Stimulated activated CD4-positive, alpha-beta T cell treated with anti-CD3 and anti-CD28 coated beads, Interleukin-4, amount 100 ng/mL, for 24 hours (primary cell): ENCODE data around the gene BCL2.
"Not testable (repeated sequence)": the region's sequence is repeated elsewhere in the genome, so short reads cannot be mapped to it uniquely, and the experiment has no call there.

Source experiments
- DNase-seq: peaks from one replicate; pipeline ENCODE4 v3.0.0-alpha.2; 2020

The BCL2 gene

GRCh38 chr18:63319383-63320122, at the start of gene BCL2:
BCL2 (minus strand) TSS chr18:63319769.
- DNase-seq, result peak; percentile 42

- DNase-seq, result no peak
These were observed 49.0 kb upstream of the BCL2 start for GRCh38 chr18:63368611-63369010.

- peak; percentile 81 for DNase-seq
These were observed 47.7 kb upstream of the BCL2 start, which contains the start of gene KDSR for GRCh38 chr18:63367053-63367953. KDSR (minus strand) TSS chr18:63367206; CDS start chr18:63367118, 88 bp downstream.

DNA sequence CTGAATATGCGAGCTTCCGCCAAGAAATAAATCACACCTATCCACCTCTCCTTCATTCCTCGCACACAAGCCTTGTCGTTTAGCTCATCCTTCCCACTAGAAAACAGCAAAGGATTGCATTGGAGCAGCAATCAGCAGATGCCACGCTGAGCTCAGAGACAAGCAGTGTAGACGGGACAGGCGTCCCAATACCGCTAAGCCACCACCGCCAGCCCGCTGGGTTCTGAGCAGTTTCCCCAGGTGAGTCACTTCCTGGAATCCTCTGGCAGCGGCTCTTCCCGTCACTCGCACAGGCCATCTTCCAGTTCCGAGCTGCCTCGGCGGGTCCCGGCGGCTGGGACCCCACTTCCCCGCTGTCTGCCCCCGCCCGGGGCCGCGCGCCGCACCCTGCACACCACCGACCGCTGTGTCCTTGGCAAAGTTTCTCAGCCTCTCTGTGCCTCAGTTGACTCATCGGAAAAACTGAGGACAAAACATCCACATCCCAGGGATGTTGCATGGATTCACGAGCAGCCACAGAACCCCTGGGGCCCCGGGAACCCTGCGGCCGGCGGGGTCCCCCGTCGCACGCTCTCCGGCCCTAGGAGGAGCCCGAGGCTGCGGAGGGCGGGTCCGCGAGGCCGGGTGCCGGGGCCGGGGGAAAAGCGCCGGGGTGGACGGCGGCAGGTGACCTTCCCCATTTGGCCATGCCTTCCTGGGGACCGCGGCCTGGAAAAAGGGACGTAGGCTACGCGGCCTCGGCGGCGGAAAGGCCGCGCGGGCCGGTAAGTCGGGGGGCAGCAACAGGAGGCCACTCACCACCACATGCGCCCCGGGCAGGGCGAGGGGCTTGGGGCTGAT, 46.9 kb upstream of the BCL2 start:
- DNase-seq, result peak; percentile 74

GRCh38 chr18:63365876-63366212, 46.3 kb upstream of the BCL2 start:
- DNase-seq, result peak; percentile 6

DNA sequence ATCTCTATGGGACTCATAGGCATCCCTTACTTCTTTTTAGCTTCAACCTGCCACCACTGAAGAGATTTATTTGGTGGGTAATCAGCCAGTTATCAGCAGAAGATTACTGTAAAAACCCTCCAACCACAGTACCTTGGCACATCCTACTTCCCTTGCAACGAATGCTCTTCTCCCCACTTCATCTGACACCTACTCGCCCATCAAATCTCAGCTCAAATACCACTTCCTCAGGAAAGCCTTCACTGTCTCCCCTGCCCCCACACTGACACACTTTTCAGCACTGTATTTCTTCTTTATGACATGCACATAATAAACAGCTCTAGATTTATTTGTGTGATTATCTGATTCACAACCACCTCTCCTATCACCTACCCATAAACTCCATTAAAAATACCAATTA, 44.4 kb upstream of the BCL2 start:
- DNase-seq, result peak; percentile 17

GRCh38 chr18:63363420-63363819, 43.9 kb upstream of the BCL2 start:
- DNase-seq, result not testable (repeated sequence)

DNA sequence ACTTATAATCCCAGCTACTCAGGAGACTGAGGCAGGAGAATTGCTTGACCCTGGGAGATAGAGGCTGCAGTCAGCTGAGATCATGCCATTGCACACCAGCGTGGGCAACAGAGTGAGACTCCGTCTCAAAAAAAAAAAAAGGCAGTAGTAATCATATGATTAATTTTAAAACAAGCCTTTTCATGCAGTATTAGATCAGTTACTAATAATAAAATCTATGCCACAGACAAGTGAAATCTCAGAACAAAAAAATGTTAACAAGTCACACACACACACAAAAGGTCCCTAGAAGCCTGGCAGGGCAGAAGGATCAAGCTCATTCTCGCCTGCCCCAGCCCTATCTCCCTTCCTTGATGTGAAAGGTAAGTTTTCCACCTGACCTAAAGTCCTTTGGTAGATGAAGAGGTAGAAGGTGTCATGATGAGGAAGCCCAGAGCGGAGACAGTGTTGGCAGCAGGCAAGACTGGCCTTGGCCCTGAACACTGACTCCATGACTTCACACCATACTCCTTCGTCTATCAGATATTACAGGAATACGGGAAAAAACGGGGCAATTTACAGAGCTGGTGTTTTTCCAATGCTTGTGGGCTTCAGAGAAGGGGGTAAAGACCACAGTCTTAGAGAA, 36.8 kb upstream of the BCL2 start:
- no peak for DNase-seq

DNA sequence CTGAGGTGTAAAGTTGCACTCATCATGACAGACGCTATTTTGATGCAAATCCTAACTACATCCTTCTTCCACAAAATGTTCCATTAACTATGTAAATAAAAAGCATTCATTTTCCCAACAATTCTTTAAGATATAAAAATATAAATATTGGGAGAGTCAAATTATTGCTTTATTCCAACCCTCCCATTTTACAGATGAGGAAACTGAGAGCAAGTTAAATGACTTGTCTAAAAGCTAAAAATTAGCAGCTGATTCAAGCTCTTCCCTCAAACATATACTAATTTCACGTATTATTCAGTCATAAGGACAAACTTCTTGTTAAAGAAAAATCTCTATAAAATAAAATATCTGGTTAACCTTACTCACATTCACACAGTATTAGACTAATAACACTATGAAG, 30.7 kb upstream of the BCL2 start:
- no peak for DNase-seq

DNA sequence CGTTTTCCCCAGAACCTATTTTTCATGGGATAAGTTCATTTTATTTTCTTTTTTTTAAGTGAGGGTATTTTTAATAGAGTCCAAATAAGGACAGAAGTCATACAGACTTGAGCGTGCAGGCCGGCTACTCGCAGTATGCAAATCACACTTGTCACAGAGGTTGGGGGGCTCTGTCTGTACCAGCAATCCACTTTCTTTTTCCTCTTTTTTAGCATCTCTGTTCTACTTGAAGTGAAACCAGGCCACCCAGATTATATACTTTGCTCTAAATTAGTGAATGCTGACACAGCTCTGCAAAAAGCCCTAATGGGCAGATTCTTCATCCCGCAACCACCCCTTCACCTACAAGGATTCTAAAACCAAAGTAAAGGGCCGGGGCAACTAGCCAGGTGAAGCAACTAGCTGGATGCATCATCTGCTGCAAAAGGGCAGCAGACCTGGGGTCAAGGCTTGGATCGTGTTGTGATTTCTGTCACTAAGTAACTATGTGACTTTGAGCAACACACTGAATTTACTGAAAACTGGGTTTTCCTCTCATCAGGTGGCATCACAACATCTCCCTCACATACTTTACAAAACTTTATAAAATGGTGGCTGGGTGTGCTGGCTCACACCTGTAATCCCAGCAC, 29.1 kb upstream of the BCL2 start:
- DNase-seq, result no peak

DNA sequence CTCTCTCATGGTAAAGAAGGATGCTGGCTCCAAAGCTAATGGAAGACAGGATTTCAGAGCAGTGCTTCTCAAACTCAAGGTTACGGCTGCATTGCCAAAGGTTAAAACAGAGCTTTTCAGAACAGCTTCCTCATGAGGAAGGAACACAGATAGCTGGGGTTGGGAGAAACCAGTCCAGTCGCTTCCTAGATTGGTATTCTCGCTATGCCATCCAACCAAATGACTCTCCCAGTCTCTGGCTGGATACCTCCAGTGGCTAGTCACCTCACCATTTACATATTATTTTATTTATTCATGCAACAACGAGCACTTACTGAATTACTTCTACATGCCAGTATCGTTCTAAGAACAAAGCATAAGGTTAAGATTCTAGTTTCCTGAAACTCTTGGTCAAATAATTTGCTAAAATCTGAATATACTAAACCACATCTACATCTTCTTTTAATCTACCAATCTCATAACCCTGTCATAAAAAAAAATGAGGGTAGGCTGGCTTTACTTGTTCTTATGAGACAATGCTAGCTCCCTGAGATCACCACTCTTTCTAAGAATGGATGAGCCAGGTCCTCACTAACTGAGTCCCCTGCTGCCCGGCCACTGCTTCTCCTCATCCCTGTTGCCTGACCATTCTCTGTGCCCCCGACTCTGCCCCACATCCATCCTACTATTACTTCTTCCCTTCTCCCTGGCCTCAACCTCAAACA, 27.1 kb upstream of the BCL2 start:
- no peak for DNase-seq

GRCh38 chr18:63346031-63346430, 26.5 kb upstream of the BCL2 start:
- DNase-seq, result no peak

DNA sequence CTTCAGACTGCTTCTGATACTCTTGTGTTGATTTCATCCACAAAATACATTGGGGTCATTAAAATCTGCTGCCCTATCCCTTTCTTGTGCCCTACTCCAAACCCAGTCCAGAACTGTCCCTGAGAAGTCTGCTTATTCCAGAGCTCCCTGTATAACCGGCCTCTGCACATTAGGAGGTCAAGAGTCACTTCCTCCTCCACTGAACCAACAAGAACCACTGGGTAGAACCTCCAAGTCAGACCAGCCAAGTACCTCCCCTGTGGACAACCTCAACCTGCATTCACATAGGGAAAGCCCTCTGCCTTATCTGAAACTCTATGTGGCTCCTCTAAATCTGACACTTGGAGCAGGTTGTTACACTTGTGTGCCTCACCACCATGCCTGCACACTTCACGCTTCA, 25.3 kb upstream of the BCL2 start:
- DNase-seq, result no peak

GRCh38 chr18:63344263-63344662, 24.7 kb upstream of the BCL2 start:
- DNase-seq, result no peak

GRCh38 chr18:63342206-63342605, 22.6 kb upstream of the BCL2 start:
- peak; percentile 14 for DNase-seq

DNA sequence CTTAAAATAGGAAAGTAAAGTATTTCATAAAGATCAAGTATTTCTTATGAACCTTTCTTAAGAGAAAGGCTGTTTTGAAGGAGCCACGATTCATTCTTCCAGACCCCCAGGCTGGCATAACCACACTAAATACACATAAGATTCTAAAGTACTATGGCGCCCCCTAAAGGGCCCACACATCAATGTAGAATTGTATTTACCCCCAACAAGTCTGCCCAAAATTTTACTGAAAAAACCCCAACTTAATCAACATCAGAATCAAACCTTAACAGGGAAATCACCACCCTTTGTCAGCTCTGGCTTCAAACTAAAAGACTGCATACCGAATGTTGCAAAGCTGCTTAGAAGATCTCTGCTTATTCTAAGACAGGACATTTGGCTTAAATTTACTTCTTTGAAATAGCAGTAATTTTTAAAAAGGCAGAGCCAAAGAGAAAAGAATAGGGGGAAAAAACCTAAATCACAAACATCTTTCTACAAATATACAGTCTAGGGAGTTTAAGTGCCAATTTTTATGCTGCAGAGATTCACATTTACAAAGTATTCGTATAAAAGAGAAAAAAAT, 20.4 kb upstream of the BCL2 start:
- peak; percentile 55 for DNase-seq

- no peak for DNase-seq
These were observed 17.0 kb upstream of the BCL2 start for GRCh38 chr18:63336366-63337099.

DNA sequence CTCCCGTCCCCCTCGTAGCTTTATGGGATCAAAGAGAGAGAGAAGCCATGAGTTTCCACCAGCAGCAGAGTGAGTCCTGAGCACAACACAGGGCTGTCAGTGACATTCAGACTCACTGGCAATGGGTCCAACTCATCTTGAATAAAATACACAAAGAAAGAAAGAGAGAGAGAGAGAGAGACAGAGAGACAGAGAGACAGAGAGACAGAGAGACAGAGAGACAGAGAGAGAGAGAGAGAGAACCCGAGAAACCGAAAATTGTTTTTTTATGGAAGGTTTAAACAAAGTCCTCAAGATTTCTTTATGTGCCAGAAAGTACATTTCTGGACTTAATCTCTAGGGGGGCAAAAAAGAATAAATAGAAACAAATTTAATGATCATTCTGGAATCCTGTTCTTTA, 11.5 kb upstream of the BCL2 start:
- no peak for DNase-seq

DNA sequence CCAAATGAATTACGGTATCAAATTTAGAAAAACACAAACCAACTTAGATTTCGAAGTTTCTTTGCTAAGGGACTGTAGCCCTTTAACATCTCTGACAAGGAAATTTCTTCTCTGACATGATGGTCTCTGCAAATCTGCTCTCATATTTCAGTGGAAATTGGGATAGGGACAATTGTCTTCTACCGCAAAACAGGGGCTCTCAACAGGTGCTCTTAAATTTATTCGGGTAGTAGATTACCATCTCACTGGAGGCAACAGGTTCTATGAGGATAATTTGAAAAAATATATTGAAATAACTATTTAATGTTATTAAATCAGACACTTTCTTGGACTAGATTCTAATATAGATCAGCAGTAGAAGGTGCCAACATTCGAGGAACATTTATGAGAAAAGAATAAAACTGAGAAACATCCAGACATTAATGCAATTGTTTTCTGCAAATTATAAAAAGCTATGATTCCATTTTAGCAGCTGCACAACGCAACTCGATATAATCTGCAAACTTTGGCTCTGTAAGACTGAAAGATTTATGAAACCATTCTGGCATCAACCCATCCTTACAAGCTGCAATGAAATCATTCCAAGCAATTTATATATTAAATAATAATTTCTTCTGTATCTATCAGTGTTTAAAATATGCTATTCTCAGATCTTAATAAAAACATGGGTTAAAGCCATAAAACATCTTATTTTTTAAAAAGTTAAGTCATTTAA, 10.0 kb upstream of the BCL2 start:
- DNase-seq, result no peak

DNA sequence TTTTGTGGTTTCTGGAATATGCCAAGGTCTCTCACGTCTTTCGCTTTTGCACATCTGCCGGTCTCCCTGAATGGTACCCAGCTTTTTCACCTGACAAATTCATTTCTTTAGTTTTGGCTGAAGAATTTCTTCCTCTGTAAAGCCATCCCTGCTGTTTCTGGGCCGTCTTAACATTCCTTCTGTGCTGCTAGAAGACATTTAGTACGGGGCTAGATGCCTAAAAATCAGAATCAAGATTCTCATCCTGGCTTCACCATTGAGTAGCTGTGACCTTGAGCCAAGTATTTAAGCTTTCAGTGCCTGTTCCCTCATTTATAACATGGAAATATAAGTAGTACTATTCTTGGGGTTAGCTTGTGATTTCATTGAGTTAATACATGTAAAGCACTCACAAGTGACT, 6.4 kb upstream of the BCL2 start:
- no peak for DNase-seq
